ENCODE data around the gene KPNA5. TPM values are rescaled to one million over a fixed set of nuclear protein-coding genes. Genes with fewer than 3 reads are reported as not detected.
"Not testable (repeated sequence)": the region's sequence is repeated elsewhere in the genome, so short reads cannot be mapped to it uniquely, and the experiment has no call there.

Gene KPNA5
- total RNA-seq, 2 donors from 2014 or later: 12.2 to 17.6 TPM

DNA sequence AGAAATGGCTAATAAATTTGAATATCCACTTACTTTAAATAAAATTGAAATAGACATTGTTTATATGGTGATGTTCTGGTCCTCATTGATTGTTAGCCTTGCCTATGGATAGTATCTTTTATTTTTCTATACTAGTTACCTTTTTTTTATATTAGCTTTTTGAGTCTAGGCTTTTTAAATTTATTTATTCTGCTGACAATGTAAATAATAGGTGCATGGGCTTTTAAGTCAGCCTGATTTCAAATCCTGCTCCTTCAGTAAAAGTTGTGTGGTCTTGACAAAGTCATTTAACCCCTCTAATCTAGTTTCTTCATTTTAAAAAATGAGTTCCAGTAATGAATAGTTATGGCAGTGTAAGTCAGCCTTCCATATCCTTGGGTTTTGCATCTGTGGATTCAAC lies 45.9 kb downstream of the KPNA5 start:
- H3K4me1 Mint-ChIP-seq (ENCODE audit: low read depth): no peaks in the 10 kb centered on the region
- no peak overlapping the region for H3K4me3 Mint-ChIP-seq
- no peaks in the 10 kb centered on the region for H3K27me3 Mint-ChIP-seq (ENCODE audit: low read depth)
- peaks cover 5 to 37% of the 10 kb centered on the region in 2 donors for H3K36me3 Mint-ChIP-seq (ENCODE audit: insufficient read depth in 2 of 2)
- DNase-seq (no peak), ATAC-seq (replicated peaks in 1 of 2) (no peak)
- no peak overlapping the region for H3K27ac Mint-ChIP-seq
- no peaks in the 10 kb centered on the region for H3K9me3 Mint-ChIP-seq

GRCh38 chr6:116730513-116730912 lies 49.5 kb downstream of the KPNA5 start:
- no peaks in the 10 kb centered on the region for H3K27me3 Mint-ChIP-seq (ENCODE audit: low read depth)
- no peaks in the 10 kb centered on the region for H3K9me3 Mint-ChIP-seq
- no peaks in the 10 kb centered on the region for H3K4me1 Mint-ChIP-seq (ENCODE audit: low read depth)
- ATAC-seq (replicated peaks in 1 of 2): no peak
- no peak for DNase-seq
- no peak overlapping the region for H3K4me3 Mint-ChIP-seq
- peaks cover 3 to 36% of the 10 kb centered on the region in 2 donors for H3K36me3 Mint-ChIP-seq (ENCODE audit: insufficient read depth in 2 of 2)
- no peak overlapping the region for H3K27ac Mint-ChIP-seq

GRCh38 chr6:116737004-116737403 lies 56.0 kb downstream of the KPNA5 start:
- no peak overlapping the region for H3K27ac Mint-ChIP-seq
- peaks cover 6 to 31% of the 10 kb centered on the region in 2 donors for H3K36me3 Mint-ChIP-seq (ENCODE audit: insufficient read depth in 2 of 2)
- ATAC-seq (replicated peaks in 1 of 2) (no peak), DNase-seq (no peak)
- no peak overlapping the region for H3K4me3 Mint-ChIP-seq
- H3K27me3 Mint-ChIP-seq (ENCODE audit: low read depth): no peaks in the 10 kb centered on the region
- H3K9me3 Mint-ChIP-seq: peaks cover 6 to 12% of the 10 kb centered on the region in 2 donors
- H3K4me1 Mint-ChIP-seq (ENCODE audit: low read depth): no peaks in the 10 kb centered on the region

GRCh38 chr6:116740486-116740885 lies 59.5 kb downstream of the KPNA5 start:
- peaks cover 12% of the 10 kb centered on the region in 2 donors for H3K9me3 Mint-ChIP-seq
- not testable (repeated sequence) for H3K4me3 Mint-ChIP-seq; ATAC-seq (replicated peaks in 1 of 2)

DNA sequence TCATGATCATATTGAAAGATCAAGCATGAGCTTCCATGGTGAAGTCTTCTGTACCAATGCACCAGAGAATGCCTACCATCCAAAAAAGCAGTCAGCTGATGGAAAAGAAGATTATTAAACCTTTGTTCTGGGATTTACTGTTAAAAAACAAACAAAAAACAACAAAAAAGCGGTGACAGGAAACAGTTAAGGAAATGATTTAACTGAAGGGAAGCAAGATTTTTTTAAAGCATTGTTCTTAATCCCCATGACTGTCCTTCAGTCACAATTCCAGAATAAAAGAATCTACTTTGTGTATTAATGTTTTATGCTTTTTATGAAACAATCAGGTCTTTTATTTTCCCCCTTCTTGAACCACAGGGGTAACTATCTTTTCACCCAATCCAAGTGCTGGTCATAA lies 60.6 kb downstream of the KPNA5 start:
- H3K36me3 Mint-ChIP-seq (ENCODE audit: insufficient read depth in 2 of 2): peaks cover 6 to 15% of the 10 kb centered on the region in 2 donors
- H3K9me3 Mint-ChIP-seq: peaks cover 11 to 12% of the 10 kb centered on the region in 2 donors
- no peaks in the 10 kb centered on the region for H3K4me1 Mint-ChIP-seq (ENCODE audit: low read depth)
- H3K27ac Mint-ChIP-seq: peak overlapping the region; percentile 46
- no peaks in the 10 kb centered on the region for H3K27me3 Mint-ChIP-seq (ENCODE audit: low read depth)
- DNase-seq (no peak), ATAC-seq (replicated peaks in 1 of 2) (no peak)
- no peak overlapping the region for H3K4me3 Mint-ChIP-seq

More at GRCh38 chr6:116740486-116740885, 59.5 kb downstream of the KPNA5 start:
- H3K27ac Mint-ChIP-seq; DNase-seq; H3K4me1 Mint-ChIP-seq (ENCODE audit: low read depth); H3K27me3 Mint-ChIP-seq (ENCODE audit: low read depth): not testable (repeated sequence)
- H3K36me3 Mint-ChIP-seq (ENCODE audit: insufficient read depth in 2 of 2): peaks cover 6 to 22% of the 10 kb centered on the region in 2 donors

DNA sequence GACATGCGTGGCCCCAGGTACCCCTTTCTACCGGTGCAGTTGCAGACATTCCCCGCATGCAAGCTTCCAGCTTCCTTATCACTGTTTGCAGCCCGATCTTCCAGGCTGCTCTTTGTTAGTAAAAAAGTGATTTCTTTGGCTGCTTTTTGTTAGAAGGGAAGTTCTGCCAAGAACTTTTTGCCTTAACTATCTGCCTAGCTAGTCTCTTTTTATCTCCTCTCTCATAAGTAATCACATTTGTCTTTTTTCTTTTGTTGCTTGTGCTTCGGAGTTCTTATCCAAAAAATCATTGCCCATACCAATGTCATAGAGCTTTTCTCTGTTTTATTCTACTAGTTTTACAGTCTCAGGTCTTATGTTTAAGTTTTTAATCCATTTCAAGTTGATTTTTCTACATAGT lies 64.2 kb downstream of the KPNA5 start:
- H3K27me3 Mint-ChIP-seq (ENCODE audit: low read depth): peaks cover 8% of the 10 kb centered on the region
- ATAC-seq (replicated peaks in 1 of 2) (no peak), DNase-seq (no peak)
- no peak overlapping the region for H3K27ac Mint-ChIP-seq
- H3K36me3 Mint-ChIP-seq (ENCODE audit: insufficient read depth in 2 of 2): peaks cover 0 to 1% of the 10 kb centered on the region in 2 donors
- no peaks in the 10 kb centered on the region for H3K4me1 Mint-ChIP-seq (ENCODE audit: low read depth)
- H3K9me3 Mint-ChIP-seq: peaks cover 0 to 7% of the 10 kb centered on the region in 2 donors
- H3K4me3 Mint-ChIP-seq: no peak overlapping the region

- Mint-ChIP-seq H3K9me3 (no peaks in the 10 kb centered on the region), H3K4me1 (ENCODE audit: low read depth) (peaks cover 8% of the 10 kb centered on the region), H3K36me3 (ENCODE audit: insufficient read depth in 2 of 2) (peaks cover 3 to 4% of the 10 kb centered on the region in 2 donors), H3K4me3 (no peak overlapping the region), H3K27ac (no peak overlapping the region), H3K27me3 (ENCODE audit: low read depth) (peaks cover 45% of the 10 kb centered on the region)
- DNase-seq (no peak), ATAC-seq (replicated peaks in 1 of 2) (no peak)
Observed at GRCh38 chr6:116761779-116762178, 80.8 kb downstream of the KPNA5 start.

DNA sequence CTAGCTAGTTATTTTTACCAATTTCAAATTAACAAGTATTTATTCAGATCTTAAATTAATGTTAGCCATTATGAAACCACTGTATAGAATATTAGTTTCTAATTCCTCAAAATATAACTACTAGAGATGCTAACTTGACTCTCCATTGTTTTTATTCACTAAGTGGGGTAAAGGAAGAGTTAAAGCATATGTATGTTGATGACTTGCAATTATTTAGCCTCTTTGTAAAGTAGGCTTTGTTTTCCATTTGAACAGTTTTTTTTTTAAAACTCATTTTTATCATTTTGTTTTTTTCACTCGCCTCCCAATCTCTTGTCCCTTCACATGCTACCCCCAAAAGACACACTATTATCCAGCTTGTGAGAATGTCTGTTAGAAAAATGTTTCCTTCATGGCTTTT lies 81.2 kb downstream of the KPNA5 start:
- peaks cover 3 to 4% of the 10 kb centered on the region in 2 donors for H3K36me3 Mint-ChIP-seq (ENCODE audit: insufficient read depth in 2 of 2)
- DNase-seq (no peak), ATAC-seq (replicated peaks in 1 of 2) (no peak)
- H3K9me3 Mint-ChIP-seq: no peaks in the 10 kb centered on the region
- peaks cover 49% of the 10 kb centered on the region for H3K27me3 Mint-ChIP-seq (ENCODE audit: low read depth)
- H3K4me1 Mint-ChIP-seq (ENCODE audit: low read depth): peaks cover 8% of the 10 kb centered on the region
- H3K4me3 Mint-ChIP-seq: no peak overlapping the region
- no peak overlapping the region for H3K27ac Mint-ChIP-seq

GRCh38 chr6:116763048-116763447 lies 82.0 kb downstream of the KPNA5 start:
- DNase-seq: no peak
- Mint-ChIP-seq H3K4me1 (ENCODE audit: low read depth) (peaks cover 8% of the 10 kb centered on the region), H3K27ac (no peak overlapping the region), H3K36me3 (ENCODE audit: insufficient read depth in 2 of 2) (peaks cover 3 to 4% of the 10 kb centered on the region in 2 donors), H3K9me3 (no peaks in the 10 kb centered on the region), H3K4me3 (no peak overlapping the region), H3K27me3 (ENCODE audit: low read depth) (peaks cover 55% of the 10 kb centered on the region)
- ATAC-seq (replicated peaks in 1 of 2): no peak

DNA sequence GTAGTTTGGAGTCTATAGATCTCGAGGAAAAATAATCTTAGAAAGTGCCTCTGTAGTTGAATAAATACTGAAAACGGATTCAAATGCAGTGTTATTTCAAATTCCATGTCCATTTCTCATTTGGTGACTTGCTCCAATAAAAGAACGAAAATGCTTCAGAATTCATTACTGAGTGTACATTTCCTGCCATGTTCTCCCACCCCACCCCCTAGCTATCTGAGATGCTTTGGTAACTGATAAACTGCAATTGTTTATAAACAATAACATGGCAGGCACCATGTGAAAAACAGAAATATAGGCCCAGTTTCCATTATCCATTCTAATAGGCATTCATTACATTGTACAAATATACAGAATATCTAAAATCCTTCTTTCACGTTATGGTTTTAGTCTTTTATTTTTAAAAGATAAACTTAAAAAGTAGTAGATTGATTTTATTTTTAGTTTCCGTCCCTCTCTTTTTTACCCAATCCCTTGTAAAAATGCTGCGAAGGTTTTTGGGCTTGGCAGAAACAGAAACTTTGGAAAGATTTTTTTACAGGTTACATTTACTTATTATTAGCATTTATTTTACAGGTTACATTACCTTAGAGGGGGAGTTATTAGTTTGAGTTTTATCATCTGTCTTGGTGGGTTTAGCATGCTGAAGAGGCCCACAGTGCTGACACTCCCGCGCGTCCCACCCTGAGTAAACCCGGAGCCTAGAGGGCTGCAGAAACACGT lies 83.1 kb downstream of the KPNA5 start:
- peaks cover 3 to 4% of the 10 kb centered on the region in 2 donors for H3K36me3 Mint-ChIP-seq (ENCODE audit: insufficient read depth in 2 of 2)
- H3K9me3 Mint-ChIP-seq: no peaks in the 10 kb centered on the region
- H3K27me3 Mint-ChIP-seq (ENCODE audit: low read depth): peaks cover 63% of the 10 kb centered on the region
- no peak for DNase-seq
- H3K4me1 Mint-ChIP-seq (ENCODE audit: low read depth): peaks cover 8% of the 10 kb centered on the region
- ATAC-seq (replicated peaks in 1 of 2): no peak
- no peak overlapping the region for H3K27ac Mint-ChIP-seq
- H3K4me3 Mint-ChIP-seq: peak overlapping the region in 1 of 2 donors; percentile 89

- peaks cover 60% of the 10 kb centered on the region for H3K27me3 Mint-ChIP-seq (ENCODE audit: low read depth)
- peak overlapping the region; percentile 49 to 89 for H3K4me3 Mint-ChIP-seq
- DNase-seq (no peak), ATAC-seq (replicated peaks in 1 of 2) (no peak)
- peaks cover 3 to 4% of the 10 kb centered on the region in 2 donors for H3K36me3 Mint-ChIP-seq (ENCODE audit: insufficient read depth in 2 of 2)
- no peak overlapping the region for H3K27ac Mint-ChIP-seq
- H3K9me3 Mint-ChIP-seq: no peaks in the 10 kb centered on the region
- peaks cover 8% of the 10 kb centered on the region for H3K4me1 Mint-ChIP-seq (ENCODE audit: low read depth)
Observed at GRCh38 chr6:116764629-116764960, 83.6 kb downstream of the KPNA5 start.

DNA sequence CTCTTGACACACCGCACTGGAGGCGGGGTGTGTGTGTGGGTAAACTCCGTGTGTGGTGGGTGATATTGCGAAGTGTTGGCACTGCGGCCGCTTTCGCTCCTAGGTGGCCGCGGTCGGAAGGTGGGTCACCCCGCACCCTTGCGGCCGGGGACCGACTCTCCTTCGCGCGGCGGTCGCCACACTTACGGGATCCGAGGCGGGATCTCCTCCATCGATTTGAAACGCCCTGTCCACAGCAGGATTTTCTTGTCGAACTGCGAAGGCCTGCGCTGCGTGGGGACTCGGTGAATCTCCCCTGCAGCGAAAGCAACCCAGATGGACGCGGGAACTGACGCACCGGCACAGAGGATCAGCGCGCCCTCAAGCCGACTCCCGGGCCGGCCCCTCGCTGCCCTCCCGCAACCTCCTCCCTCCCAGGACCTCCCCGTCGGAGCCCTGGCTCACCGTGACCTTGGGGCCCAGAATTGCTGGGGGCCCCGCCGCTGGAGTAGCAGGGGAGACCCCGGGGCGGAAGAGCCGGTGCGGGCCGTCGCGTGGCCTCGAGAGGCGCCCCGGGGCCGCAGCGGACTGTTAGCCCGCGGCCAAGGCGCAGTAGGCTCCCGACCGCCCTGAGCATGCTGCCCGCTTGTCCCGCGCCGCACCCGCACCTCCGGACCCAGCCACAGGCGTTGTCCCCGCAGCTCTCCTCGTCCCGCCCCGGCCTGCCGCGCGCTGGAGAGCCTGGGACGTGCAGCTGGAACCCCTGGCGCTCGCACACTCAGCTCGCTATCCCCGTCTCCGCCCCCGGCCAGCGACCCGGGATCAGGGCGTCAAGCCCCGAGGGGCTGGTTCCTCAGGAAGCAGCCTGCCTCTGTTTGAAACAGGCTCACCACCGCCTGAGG lies 84.2 kb downstream of the KPNA5 start, which contains the start of gene FAM162B:
TSS of gene FAM162B (minus strand) at position 759 of the 881 bp plus-strand sequence. CDS start at position 616, 143 bp downstream.
- Mint-ChIP-seq H3K27me3 (ENCODE audit: low read depth) (peaks cover 54% of the 10 kb centered on the region), H3K36me3 (ENCODE audit: insufficient read depth in 2 of 2) (peaks cover 3 to 4% of the 10 kb centered on the region in 2 donors), H3K9me3 (no peaks in the 10 kb centered on the region), H3K4me1 (ENCODE audit: low read depth) (peaks cover 8% of the 10 kb centered on the region), H3K27ac (no peak within 1 kb of the TSS), H3K4me3 (peak within 1 kb of the TSS; percentile 54 to 89)
- DNase-seq (peak; percentile 11 to 14), ATAC-seq (replicated peaks in 1 of 2) (peak; percentile 54 to 62)

DNA sequence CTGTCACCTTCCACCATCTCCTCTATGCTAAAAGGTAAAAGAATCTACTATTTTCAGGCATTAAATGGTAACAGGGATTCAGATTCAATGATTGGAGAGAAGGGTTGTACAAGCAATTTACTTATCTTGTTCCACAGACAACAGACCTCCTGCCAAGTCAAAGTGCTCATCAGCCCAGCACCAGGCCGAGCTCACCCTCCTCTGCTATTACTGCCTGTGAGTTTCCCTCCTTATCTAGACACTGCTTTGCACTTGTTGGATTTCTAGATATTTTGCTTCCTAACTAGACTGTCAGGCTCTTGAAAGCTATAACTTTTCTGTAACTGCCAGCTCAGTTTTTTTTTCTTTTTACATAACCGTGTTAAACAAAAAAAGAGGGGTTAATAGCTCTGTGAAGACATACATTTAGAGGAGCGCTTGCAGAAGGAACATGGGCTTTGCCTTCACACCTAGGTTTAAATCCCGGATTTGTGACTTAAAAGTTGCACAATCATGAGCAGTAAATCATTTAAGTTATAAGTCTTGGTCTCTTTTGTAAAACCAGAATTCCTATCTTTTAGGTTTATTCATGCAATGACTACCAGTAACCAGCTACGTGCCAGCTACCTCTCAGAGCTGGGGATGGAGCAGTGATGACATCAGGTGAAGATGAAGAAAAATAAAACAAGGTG lies 85.6 kb downstream of the KPNA5 start:
- H3K4me1 Mint-ChIP-seq (ENCODE audit: low read depth): peaks cover 8% of the 10 kb centered on the region
- H3K4me3 Mint-ChIP-seq: peak overlapping the region; percentile 54 to 89
- no peaks in the 10 kb centered on the region for H3K9me3 Mint-ChIP-seq
- DNase-seq (no peak), ATAC-seq (replicated peaks in 1 of 2) (no peak)
- H3K36me3 Mint-ChIP-seq (ENCODE audit: insufficient read depth in 2 of 2): peaks cover 3 to 4% of the 10 kb centered on the region in 2 donors
- peaks cover 54% of the 10 kb centered on the region for H3K27me3 Mint-ChIP-seq (ENCODE audit: low read depth)
- H3K27ac Mint-ChIP-seq: no peak overlapping the region

Data from activated T-cell treated with anti-CD3 and anti-CD28 coated beads, Interleukin-2, amount 50 U/mL, for 72 hours (primary cell).